Stomach (tissue), 9 donors: Measurements from ENCODE around the gene DIDO1. TPM values are rescaled to one million over a fixed set of nuclear protein-coding genes. Genes with fewer than 3 reads are reported as not detected.

Experiments
- DNase-seq, 2 donors: peaks; one replicate each; pipeline versions ENCODE4 v3.0.0 to v3.0.0-alpha.2; 2013 to 2019
- H3K27ac ChIP-seq, 5 donors: fragments of 200-600 bp in 4 of 5; sonication (generic) in 4 of 5; one replicate each; pipeline ENCODE4 v1.5.1; 2013 to 2019; ENCODE audit warnings: mild to moderate bottlenecking in 1 of 5, moderate library complexity in 1 of 5
- H3K27me3 ChIP-seq, 3 donors: fragments of 200-600 bp; sonication (generic); one replicate each; pipeline ENCODE4 v1.5.1; 2017 to 2019; ENCODE audit warnings: mixed run types in 1 of 3
- H3K36me3 ChIP-seq, 4 donors: fragments of 200-600 bp; sonication (generic); 1 replicate in 3 of 4; 2 replicates in 1 of 4; pipeline ENCODE4 v1.5.1; 2016 to 2019
- H3K4me1 ChIP-seq, 4 donors: fragments of 200-600 bp; sonication (generic); one replicate each; pipeline ENCODE4 v1.5.1; 2016 to 2019
- H3K4me3 ChIP-seq, 4 donors: fragments of 200-600 bp; sonication (generic) in 3 of 4; one replicate each; pipeline ENCODE4 v1.5.1; 2016 to 2019; ENCODE audit warnings: mild to moderate bottlenecking in 1 of 4
- H3K9me3 ChIP-seq, 4 donors: fragments of 200-600 bp; sonication (generic); one replicate each; pipeline ENCODE4 v1.5.1; 2016 to 2019
- EP300 ChIP-seq: sonication (generic); formaldehyde crosslinking; IDR thresholded peaks from one replicate; pipeline ENCODE4 v1.6.1; 2017; ENCODE audit warnings: antibody characterized with exemption
- POLR2A ChIP-seq, 4 donors: fragments of 450-650 bp; IDR thresholded peaks; one replicate each; pipeline ENCODE4 v1.6.1; 2016; ENCODE audit warnings: antibody characterized with exemption in 4 of 4, control low read depth in 2 of 4, mild to moderate bottlenecking in 1 of 4, moderate library complexity in 1 of 4
- POLR2AphosphoS5 ChIP-seq, 3 donors: sonication (generic); formaldehyde crosslinking; IDR thresholded peaks; one replicate each; pipeline ENCODE4 v1.6.1; 2016; ENCODE audit warnings: antibody characterized with exemption in 3 of 3
- WGBS, 5 donors: extraction: QIAGEN DNeasy Blood & Tissue Kit in 3 of 5; methylation state at CpG; one replicate each; pipeline versions ENCODE4 v1.1.5 to v1.1.7; 2013 to 2018; 5-methylcytosine and 5-hydroxymethylcytosine counted together
- intact Hi-C: fragments of 100-400 bp; cut with DNase I; formaldehyde crosslinking; loops from one replicate; pipeline ENCODE4 v1.15.1; 2023; ENCODE audit warnings: low total_unique reads
- polyA plus RNA-seq, 3 donors: library from polyadenylated mRNA; stranded (reverse); fragments of 200-250 nt; gene quantifications; one replicate each; pipeline ENCODE4 v1.2.3, GENCODE V29; 2013
- total RNA-seq, 5 donors: library from RNA; depleted of rRNA; stranded (reverse); fragments of >200 nt; gene quantifications; one replicate each; pipeline versions ENCODE4 v1.1.0 to v1.2.3, GENCODE V29; 2014 to 2016
- TF ChIP-seq, protein P1 (sequence below), 7 experiments: fragments of 450-650 bp in 4 of 7; fragments of 200-600 bp in 3 of 7; sonication (generic) in 3 of 7; IDR thresholded peaks; one replicate each; pipeline ENCODE4 v1.5.1; 2016 to 2019; ENCODE audit warnings: antibody characterized with exemption in 7 of 7, control low read depth in 2 of 7, mild to moderate bottlenecking in 1 of 7
- donor health status: healthy with polysubstance abuse.
- donor health status: Bipolar disorder and iron deficiency.
- donor health status: healthy.

Gene DIDO1
- total and polyA plus RNA-seq, 8 donors = 8.1 to 117 (median 57.7) TPM

- Histone ChIP-seq H3K27ac (no peak overlapping the region), H3K36me3 (peaks cover 47 to 60% (median 56%) of the 10 kb centered on the region in 4 donors), H3K27me3 (no peaks in the 10 kb centered on the region), H3K9me3 (no peaks in the 10 kb centered on the region), H3K4me3 (no peak overlapping the region), H3K4me1 (peaks cover 11 to 55% (median 39%) of the 10 kb centered on the region in 4 donors)
- no peak for DNase-seq
- WGBS, 5 donors = 79 to 97% (median 94%) methylated on average over 1 of the region's 1 CpG
- TF ChIP-seq, protein P1, sequence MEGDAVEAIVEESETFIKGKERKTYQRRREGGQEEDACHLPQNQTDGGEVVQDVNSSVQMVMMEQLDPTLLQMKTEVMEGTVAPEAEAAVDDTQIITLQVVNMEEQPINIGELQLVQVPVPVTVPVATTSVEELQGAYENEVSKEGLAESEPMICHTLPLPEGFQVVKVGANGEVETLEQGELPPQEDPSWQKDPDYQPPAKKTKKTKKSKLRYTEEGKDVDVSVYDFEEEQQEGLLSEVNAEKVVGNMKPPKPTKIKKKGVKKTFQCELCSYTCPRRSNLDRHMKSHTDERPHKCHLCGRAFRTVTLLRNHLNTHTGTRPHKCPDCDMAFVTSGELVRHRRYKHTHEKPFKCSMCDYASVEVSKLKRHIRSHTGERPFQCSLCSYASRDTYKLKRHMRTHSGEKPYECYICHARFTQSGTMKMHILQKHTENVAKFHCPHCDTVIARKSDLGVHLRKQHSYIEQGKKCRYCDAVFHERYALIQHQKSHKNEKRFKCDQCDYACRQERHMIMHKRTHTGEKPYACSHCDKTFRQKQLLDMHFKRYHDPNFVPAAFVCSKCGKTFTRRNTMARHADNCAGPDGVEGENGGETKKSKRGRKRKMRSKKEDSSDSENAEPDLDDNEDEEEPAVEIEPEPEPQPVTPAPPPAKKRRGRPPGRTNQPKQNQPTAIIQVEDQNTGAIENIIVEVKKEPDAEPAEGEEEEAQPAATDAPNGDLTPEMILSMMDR (IDR thresholded peaks at IDR 0.05) = no peak
- no peak for TF ChIP-seq POLR2AphosphoS5 (IDR thresholded peaks at IDR 0.05)
- no peak for TF ChIP-seq POLR2A (IDR thresholded peaks at IDR 0.05)
- no peak for TF ChIP-seq EP300
- intact Hi-C loops = no loop called here
Observed at GRCh38 chr20:62941792-62942191, 15.5 kb upstream of the DIDO1 start.

DNA sequence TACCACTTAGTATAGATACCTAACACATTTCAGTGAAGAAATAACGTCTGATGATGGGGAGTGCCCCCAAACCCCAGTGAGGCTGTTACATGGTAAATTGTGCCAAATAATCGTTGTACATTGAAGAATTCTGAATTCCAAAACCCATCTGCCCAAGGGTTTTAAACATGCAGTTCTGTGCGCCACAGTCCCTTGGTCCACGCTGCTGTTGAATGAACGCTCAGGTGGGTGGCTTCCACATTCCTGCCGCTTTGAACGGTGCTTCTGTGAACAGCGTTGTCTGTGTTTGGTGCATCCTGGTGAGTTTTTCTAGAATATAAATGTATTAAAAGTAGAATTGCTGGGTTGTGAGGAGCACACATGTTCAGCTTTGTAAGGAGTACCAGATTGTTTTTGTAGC lies 14.6 kb upstream of the DIDO1 start:
- intact Hi-C loops = no loop called here
- WGBS, 5 donors = 86 to 94% (median 91%) methylated on average over 8 of the region's 8 CpGs

DNA sequence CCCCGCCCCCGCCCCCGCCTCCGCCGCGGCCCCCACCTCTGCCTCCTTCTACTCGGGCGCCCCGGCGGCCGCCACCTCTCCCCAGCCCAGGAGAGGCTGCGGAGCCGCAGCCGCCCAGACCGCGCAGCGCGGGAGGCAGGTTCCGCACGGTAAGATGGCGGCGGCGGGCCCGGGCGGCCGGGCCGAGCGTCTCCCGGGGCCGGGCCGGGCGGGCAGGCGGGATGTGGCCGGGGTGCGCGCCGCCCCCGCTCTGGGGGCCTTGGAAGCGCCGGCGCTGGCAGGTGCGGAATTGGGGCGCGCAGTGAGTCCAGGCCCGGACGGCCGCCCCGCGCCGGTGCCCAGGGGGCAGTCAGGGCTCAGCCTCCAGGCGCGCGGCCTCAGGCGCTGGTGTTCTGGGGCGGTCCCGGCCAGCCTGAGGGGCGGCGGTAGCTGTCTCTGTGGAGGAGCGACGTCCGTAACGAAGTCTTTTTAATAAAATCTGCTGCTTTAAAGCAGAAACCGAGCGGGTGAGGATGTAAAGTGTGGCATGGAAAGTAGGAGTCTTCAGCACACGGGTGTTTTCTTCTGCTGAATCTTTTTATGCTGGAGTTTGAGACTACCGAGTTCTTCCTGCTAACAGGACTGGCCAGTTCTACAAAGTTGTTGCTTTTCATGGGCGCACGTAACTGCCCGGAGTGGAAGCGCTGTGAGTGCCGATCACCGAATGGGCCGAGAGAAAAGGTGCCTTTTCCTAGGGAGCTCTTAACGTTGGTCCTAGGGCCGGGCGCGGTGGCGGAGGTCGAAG lies 12.0 kb upstream of the DIDO1 start, which contains the start of gene GID8:
Gene GID8, plus strand, starts transcription at position 43 of the 784 bp plus-strand sequence. CDS start 3,356 bp downstream, outside the sequence.
- Histone ChIP-seq H3K27ac (peak within 1 kb of the TSS; percentile 86 to 98 (median 94)), H3K4me1 (peaks cover 26 to 79% (median 66%) of the 10 kb centered on the region in 4 donors), H3K36me3 (peaks cover 12 to 43% (median 36%) of the 10 kb centered on the region in 4 donors), H3K9me3 (no peaks in the 10 kb centered on the region), H3K27me3 (no peaks in the 10 kb centered on the region), H3K4me3 (peak within 1 kb of the TSS; percentile 89 to 94 (median 92))
- peak; percentile 60 to 79 for DNase-seq
- no peak for TF ChIP-seq POLR2A (IDR thresholded peaks at IDR 0.05)
- TF ChIP-seq, protein P1 (IDR thresholded peaks at IDR 0.05) = no peak
- no peak for TF ChIP-seq EP300
- TF ChIP-seq POLR2AphosphoS5 (IDR thresholded peaks at IDR 0.05) = no peak
- 0 to 1% (median 0%) methylated on average over 21 to 79 of the region's 79 CpGs for WGBS, 5 donors
- intact Hi-C loops = no loop called here

More for the DNA sequence above, 14.6 kb upstream of the DIDO1 start:
- Histone ChIP-seq H3K27ac (no peak overlapping the region), H3K4me1 (peaks cover 19 to 55% (median 45%) of the 10 kb centered on the region in 4 donors), H3K27me3 (no peaks in the 10 kb centered on the region), H3K4me3 (no peak overlapping the region), H3K9me3 (no peaks in the 10 kb centered on the region), H3K36me3 (peaks cover 38 to 51% (median 47%) of the 10 kb centered on the region in 4 donors)
- TF ChIP-seq, protein P1 (IDR thresholded peaks at IDR 0.05) = no peak
- TF ChIP-seq EP300 (no peak), POLR2AphosphoS5 (IDR thresholded peaks at IDR 0.05) (no peak), POLR2A (IDR thresholded peaks at IDR 0.05) (no peak)
- no peak for DNase-seq

DNA sequence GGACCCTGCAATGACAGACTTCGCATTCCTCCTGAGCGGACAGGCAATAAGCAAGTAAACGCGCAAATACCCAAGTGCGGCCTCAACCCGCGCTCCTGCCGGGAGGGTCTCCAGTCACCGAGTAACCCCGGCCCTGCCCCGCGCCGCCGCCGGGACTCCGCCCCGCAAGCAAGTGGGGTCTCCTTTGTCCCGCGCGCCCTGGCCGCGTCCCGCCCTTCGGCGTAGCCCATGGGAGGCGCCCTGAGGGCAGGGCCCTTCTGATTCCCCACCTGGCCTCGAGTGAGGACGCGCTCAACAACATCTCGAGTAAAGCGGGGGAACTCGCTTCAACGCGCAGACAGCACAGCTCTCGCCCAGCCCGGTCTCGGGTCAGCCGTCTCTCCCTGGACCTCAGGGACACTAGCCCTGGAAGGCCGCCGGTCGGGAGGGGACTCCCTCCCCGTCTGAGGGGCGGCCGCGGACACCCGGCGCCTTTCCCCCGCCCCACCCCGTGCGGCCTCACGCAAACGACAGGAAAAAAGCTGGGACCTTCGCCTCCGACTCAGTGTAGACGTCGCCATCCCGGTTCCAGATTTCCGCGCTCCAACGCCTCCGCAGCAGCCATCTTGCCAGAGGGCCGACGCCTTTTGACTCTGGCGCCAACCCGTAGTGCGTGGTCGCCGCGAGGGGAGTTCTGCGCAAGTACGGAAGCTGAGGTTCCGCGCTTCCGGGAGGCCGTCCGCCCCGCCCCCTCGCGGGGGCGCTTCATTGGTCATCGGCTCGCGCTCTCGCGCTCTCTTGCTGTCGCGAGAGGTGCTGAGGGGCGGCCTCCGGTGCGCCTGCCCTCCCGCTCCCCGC lies 11.2 kb upstream of the DIDO1 start:
- Histone ChIP-seq H3K27me3 (no peaks in the 10 kb centered on the region), H3K36me3 (peaks cover 6 to 40% (median 32%) of the 10 kb centered on the region in 4 donors), H3K4me3 (peak overlapping the region; percentile 89 to 94 (median 92)), H3K27ac (peak overlapping the region; percentile 86 to 98 (median 94)), H3K9me3 (no peaks in the 10 kb centered on the region), H3K4me1 (peaks cover 26 to 80% (median 69%) of the 10 kb centered on the region in 4 donors)
- DNase-seq = peak; percentile 97 to 99
- peak; percentile 94 to 98 (median 97) for TF ChIP-seq POLR2AphosphoS5 (IDR thresholded peaks at IDR 0.05)
- peak in 2 of 4 donors; percentile 22 to 53 for TF ChIP-seq POLR2A (IDR thresholded peaks at IDR 0.05)
- no peak for TF ChIP-seq EP300
- 0 to 1% (median 1%) methylated on average over 24 to 92 of the region's 92 CpGs for WGBS, 5 donors
- intact Hi-C loops = no loop called here
